Right renal cortex interstitium (tissue), 3 donors: ENCODE results near the gene SLC39A10. TPM values are rescaled to one million over a fixed set of nuclear protein-coding genes. Genes with fewer than 3 reads are reported as not detected.
A peak's percentile ranks its signal among the peaks of the same experiment; 100 is the strongest.
"Not testable (repeated sequence)": the region's sequence is repeated elsewhere in the genome, so short reads cannot be mapped to it uniquely, and the experiment has no call there.

Experiments used
- DNase-seq, 3 donors: peaks; one replicate each; pipeline ENCODE4 v3.0.0-alpha.2; 2013; ENCODE audit warnings: low read depth in 3 of 3, low spot score in 2 of 3
- polyA plus RNA-seq, 3 donors: library from polyadenylated mRNA; unstranded; fragments of 120-200 nt; gene quantifications; one replicate each; pipeline ENCODE4 v1.2.1, GENCODE V29; 2013; ENCODE audit not compliant: insufficient read length in 3 of 3

The SLC39A10 gene
- polyA plus RNA-seq, 3 donors = 80.5 to 92.0 (median 81.4) TPM

DNA sequence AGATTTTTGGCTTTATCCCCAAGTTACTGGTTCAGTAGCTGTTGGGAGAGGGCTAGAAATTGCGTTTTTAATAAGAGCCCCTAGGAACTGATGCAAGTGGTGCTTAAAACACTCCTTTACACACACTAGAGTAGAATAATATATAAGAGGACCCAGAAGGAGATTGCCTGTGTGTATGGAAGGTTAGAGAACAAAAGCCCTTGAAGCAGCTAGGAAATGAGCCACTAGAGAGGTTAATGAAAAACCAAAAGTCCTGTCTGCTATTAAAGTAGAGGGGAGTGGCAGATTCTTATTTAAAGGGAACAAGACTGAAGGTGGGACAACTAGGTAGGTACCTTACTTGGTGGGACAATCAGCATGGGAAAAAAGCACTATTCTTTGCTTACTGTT is 14.4 kb upstream of the SLC39A10 start:
- DNase-seq = no peak

DNA sequence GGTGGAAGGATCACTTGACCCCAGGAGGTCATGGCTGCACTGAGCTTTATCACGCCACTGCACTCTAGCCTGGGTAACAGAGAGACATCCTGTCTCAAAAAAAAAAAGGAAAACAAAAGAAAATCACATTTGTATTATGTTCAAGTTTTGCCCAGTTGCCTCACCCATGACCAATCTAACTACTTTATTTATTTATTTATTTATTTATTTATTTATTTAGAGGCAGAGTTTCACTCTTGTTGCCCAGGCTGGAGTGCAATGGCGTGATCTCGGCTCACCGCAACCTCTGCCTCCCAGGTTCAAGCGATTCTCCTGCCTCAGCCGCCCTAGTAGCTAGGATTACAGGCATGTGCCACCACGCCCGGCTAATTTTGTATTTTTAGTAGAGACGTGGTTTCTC is 12.3 kb upstream of the SLC39A10 start:
- DNase-seq = not testable (repeated sequence)

DNA sequence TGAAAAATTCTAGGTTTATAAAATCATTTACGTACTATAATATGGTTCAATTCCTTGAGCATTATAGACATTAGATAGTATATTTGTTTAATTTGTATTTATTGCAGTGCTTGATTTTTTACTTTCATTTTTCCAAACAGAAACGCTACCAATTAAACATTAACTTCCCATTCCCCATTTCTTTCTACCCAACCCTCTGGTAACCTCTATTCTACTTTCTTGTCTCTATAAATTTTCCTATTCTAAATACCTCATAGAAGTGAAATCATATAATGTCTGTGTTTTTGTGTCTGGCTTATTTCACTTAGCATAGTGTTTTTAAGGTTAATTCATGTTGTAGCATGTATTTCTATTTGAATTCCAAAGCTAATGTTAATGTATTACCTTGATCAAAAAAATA is 11.6 kb upstream of the SLC39A10 start:
- no peak for DNase-seq

DNA sequence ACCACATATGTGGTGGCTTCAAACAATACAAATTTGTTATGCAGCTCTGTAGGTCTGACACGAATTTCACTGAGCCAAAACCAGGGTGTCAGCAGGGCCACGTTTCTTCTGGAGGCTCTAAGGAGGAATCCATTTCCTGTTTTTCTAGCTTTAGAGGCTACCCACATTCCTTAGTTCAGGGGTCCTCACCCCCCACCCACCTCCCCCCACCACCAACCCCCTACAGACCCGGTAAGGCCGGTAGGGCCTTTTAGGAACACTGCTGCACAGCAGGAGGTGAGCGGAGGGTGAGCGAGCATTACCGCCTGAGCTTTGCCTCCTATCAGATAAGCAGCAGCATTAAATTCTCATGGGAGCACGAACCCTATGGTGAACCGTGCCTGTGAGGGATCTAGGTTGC is 10.6 kb upstream of the SLC39A10 start:
- DNase-seq = no peak

DNA sequence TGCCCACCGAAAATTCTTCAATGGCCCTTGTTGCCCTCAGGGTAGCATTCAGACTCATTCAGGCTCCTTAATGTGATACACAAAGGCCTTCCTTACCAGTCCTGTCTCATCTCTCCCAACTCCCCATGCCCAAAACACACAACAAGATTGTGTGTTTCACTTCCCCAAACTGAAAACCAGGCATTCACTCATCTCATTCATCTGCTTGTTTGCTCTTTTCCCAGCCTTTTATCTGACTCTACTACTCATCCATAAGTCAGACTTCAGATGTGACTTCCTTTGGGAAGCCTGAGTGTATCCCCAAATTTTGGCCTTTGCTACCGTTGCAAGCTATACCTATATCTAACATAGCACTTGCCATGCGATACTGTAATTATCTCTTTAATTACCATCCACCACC is 9.7 kb upstream of the SLC39A10 start:
- DNase-seq = no peak

DNA sequence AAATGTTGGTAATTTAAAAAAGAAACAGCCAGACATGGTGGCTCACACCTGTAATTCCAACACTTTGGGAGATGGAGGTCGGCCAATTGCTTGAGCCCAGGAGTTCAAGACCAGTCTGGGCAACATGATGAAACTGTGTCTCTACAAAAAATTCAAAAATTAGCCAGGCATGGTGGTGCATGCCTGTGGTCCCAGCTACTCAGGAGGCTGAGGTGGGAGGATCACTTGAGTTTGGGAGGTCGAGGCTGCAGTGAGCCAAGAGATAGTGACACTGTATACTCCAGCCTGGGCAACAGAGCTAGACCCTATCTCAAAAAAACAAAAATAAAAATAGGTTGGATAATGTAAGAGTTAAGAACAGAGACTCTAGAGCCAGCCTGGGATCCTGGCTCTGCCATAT is 8.7 kb upstream of the SLC39A10 start:
- not testable (repeated sequence) for DNase-seq

DNA sequence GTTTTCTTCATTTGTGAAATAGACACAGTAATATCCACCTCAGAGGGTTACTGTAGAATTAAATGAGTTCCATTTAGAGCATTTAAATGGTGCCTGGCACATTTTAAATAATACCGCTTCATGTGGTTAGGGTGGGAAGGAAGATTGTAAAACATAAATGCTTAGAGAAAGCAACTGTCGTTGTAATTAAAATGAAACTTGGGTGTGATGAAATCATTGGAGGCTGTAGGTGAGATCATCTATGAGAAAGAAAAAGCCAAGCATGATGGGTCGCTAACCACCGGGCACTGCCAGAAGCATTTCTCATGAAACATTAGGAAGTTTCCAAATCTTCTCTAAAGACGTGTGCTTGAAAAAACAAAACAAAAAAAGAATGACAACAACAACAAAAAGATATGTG is 8.2 kb upstream of the SLC39A10 start:
- DNase-seq = no peak

DNA sequence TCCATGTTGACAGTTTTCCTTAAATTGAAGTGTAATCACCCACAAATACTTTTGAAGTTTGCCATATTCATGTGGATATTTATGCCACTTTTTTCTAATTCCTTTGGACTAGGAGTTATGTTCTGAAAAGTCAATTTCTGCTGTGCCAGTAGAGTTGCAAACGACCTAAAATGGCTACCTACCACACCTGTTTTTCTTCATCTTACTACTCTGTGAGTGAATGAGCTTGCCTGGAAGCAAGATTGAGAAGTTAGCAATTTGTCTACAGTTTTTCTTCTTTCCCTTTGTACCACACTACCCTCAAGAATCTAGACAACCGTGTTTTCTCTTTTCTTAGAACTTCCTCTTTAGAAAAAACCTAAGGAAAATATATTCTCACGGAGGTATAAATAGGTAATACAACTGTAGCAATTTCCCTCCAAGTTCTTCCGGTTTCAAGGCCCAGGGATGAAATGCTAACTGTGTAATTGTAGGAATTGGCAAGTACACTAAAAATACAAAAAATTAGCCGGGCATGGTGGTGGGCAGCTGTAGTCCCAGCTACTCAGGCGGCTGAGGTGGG is 7.3 kb upstream of the SLC39A10 start:
- DNase-seq = no peak

DNA sequence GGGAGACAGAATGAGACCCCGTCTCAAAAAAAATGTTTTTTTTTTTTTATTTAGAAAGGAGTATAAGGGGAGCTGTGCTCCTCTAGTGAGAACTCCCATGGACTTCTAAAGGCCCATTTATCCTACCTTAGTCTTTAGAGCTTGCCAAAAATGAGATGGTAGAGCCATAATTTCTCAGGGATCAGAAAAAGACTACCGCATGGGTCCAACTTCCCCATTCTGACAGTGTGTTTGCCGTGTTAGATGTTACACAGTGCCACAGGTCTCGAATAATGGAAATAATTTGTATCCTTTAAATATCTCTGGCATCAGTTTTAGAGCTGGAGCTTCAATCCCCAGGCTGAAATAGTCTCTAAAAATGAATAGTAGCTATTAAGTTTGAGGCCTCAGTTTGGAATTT is 6.0 kb upstream of the SLC39A10 start:
- DNase-seq = no peak

DNA sequence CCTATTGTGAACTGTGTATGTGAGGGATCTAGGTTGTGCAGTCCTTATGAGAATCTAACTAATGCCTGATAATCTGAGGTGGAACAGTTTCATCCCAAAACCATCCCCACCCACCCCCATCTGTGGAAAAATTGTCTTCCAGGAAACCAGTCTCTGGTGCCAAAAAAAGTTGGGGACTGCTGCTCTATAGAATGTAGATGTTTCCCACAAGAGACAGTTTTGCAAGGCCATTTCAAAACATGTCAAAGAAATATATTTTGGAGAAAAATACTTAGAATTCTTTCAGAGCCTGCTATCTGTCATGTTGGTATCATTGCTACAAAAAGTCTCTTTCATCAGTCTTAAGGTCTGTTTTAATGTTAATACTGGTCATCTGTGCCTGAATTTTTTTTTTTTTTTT is 4.1 kb upstream of the SLC39A10 start:
- no peak for DNase-seq

DNA sequence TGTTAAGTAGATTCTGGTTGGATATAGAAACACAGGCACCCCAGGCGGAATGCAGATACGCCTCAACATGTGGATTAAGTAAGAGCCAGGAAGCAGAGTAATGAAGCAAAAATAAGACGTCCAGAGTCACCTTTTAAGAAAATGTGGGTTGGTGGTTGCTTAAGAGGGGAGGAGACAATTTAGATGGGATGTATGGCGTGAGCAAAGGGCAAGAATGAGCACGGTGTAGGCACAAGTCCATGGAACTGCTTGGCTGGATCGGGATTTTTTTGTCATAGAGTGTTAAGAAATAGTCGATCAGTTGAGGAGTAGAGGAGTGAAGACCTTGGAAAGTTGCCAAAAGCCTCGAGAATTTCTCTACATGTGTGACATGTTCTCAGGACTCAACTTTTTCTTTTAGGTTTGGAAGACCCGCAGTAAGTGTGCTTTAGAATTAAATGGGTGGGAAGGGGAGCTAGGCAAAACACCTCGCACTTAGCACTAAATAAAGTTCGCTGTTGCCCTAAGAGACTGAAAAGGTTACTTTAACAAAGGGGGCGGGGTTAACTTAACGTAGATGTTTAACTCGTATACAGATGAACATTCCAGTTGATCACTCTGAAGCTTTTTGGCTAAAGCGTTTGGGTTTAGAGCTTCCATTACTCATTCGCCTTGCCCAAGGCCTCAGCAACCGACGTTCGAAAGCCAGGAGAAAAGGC is 716 bp upstream of the SLC39A10 start:
- no peak for DNase-seq

DNA sequence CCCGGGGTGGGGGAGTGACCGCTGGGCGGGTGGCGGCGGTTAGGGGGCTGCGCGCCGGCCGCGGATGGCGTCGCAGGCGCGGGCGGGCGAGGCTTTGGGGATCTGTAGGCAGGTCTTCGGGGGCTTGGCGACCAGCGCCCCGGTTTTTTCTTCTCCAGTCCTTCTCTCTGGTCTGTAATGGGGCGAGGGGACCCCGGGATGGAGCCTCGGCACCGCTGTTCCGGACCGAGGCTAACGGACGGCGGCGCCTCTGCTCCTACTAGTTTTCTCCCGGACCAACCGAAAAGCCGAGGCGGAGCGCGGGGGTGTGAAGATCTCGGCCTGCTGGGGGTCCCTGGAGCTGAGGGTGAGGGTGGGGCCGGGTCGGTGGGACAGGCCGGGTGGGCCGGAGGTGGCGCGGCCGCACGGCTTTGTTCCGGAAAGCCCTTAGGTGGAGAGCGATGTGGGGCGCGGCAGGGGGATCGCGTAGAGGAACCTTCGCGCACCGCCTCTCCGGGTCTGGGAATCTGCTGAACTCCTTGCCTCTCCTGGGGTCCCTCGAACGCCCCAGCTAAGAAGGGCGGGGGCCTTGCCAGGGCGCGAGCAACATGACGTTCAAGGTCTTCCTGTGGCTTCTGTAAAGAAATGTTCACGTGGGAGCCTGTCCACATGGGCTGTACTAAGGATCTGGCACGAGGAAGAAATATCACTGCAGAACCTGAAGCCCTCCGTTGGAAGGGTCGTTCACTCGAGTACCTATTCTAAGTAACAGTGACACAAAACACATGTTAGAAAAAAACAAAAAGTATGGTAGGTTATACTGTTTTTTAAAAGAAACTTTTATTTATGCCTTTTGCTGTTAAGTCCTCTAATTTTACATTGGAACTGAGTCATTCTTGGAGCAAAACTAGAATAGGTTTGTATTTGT is 861 bp downstream of the SLC39A10 start:
- peak; percentile 50 to 60 (median 55) for DNase-seq

DNA sequence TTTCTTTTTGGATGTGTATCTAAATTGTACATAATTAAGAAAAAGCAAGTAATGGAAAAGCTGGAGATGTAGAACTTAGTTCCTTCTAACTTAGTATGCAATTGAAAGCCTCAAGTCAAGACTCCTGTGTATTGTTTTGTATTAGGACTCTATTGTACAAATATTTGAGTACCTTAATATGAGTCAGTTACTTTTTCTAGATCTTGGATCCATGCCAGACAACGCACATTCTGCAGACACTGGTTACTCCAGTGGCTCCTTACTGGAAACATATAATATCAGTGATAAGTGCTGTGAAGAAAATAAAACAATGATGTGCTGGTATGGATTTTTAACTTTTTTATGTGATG is 1.5 kb downstream of the SLC39A10 start:
- DNase-seq = no peak

DNA sequence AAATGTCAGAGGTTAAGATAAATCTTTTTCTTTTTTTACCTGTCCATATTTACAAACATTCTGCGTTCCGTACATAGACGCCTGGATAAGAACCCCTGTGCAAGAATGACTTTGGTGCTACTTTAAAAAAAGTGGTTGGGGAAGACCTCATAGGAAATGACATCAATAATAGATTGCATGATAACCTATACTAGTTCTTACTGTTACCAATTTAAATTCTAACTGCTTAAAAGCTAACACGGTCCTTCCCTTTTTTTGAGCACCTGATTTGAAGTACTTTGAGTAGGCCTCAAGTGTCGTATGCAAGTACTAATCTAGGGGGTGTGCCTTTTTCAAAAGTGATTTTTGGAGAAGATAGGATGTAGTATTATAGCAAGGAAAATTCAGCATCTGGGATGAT is 2.1 kb downstream of the SLC39A10 start:
- DNase-seq = no peak

DNA sequence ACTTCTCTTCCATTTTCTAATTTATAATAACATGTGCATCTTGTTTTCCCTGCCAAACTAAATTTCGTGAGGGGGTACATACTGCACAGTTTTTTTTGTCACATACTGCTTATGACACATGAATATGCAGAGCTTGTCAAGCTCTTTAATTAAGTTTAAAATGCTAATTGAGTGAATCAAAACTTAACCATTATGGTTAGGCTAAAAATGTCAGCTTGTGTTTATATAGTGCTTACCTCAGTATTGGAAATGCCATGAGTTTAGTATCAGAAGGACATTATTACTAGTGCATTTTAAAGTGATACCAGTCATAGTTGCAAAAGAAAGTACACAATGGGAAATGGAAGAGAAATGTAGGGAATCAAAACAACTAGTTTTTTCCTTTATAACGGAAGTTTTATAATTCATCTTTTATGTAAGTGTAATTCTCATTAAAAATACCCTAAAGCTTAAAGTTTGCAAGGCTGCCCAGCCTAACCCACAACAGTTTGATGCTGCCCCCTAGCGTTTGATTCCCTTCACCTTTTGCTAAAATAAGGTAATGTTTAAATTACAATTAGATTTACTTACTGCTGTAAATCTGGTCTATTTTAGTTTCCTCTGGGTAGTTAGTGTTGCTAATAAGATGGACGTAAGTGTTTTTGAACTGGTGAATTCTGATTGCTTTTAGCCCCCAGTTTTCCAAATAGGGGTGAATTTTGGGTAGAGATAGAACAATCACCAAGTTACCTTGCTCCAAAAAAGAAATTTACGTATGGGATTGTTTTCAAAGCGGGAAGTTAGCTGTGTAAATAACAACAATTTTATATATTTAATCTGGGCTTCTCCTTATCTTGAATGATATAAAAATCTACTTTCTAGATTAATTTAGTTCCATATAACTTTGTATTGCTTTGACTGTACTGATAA is 3.2 kb downstream of the SLC39A10 start:
- DNase-seq = peak; percentile 52 to 60 (median 56)

DNA sequence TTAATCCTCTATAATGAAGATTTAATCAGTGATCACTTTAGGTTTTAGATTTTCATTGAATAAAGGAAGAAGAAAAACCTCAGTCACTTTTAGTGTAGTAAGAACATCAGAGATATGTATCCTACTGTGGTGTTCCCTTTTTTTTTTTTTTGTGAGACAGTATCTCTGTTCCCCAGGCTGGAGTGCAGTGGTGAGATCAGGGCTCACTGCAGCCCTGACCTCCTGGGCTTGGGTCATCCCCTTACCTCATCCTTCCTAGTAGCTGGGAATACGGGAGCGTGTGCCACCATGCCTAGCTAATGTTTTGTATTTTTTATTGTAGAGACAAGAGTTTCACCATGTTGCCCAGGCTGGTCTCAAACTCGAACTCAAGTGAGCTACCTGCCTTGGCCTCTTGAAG is 5.1 kb downstream of the SLC39A10 start:
- no peak for DNase-seq

DNA sequence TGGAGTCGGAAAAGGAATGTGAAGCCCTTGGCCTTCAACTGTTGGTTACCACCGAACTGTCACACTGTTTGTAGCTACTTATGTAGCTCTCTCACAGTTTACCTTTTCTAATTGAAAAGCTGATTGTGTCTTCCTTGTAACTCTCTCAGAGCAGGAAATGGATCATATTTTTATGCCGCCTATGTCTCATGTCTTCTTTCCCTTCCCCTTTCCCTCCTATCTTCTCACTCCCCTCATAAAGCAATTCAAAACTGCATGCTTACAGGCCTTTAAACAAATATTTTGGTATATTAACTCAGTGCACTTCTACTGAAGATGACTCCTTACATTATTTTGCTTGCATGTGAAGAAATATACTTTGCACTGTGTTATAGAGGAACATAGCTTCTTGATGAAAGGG is 6.0 kb downstream of the SLC39A10 start:
- no peak for DNase-seq

DNA sequence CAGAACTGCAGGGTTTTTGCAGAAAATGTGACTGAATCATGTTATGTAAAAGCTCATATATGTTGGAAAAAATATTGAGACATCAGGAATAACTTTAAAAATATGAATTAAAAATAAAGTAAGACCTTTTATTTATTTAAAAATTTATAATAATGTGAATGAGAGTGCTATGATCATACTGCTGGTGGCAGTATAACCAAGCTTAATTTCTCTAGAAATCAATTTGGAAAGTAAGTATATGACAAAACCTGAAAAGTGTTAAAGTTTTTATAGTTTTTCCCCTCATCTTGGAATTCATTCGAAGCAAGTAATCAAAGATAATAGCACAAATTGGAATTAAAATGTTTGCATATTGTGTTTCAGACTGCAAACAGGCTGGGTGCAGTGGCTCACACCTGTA is 7.5 kb downstream of the SLC39A10 start:
- DNase-seq = no peak

DNA sequence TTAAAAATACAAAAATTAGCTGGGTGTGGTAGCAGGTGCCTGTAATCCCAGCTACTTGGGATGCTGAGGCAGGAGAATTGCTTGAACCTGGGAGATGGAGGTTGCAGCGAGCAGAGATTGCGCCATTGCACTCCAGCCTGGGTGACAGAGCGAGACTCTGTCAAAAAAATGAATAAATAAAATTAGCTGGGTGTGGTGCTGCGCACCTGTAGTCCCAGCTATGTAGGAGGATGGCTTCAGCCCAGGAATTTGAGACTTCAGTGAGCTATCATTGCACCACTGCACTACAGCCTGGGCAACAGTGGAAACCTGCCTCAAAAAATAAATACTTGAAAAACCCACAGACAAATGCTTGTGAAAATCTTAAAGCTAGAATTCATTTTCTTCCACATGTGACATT is 8.1 kb downstream of the SLC39A10 start:
- DNase-seq = not testable (repeated sequence)

DNA sequence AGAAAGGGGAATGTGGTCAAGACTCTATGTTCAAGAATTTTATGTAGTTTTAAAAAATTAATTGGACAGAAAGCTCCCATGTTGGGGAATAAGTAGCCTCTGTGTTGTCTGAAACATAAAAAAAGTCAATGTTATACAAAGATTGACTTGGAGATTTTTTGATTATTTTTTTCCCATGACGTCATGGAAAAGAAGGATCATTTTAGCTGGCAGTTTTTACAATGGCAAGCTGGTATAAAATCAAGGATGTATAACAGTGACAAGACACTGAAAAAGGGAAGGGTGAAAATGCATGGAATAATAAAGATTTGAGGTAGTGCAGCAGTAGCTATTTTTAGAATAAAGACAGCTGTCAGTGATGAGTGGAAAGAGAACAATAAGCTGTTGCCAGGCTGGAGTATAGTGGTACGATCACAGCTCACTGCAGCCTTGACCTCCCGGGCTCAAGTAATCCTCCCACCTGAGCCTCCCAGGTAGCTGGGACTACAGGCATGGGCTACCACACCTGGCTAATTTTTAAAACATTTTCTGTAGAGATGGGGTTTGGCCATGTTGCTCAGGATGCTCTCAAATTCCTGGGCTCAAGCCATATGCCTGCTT is 9.2 kb downstream of the SLC39A10 start:
- DNase-seq = no peak
